Stimulated activated CD4-positive, alpha-beta T cell treated with anti-CD3 and anti-CD28 coated beads, Interleukin-2, amount 100 ng/mL, for 48 hours (primary cell): ENCODE measurements around the gene PDZD2.
"Not testable (repeated sequence)": the region's sequence is repeated elsewhere in the genome, so short reads cannot be mapped to it uniquely, and the experiment has no call there.

Experiments used
- DNase-seq, 2 donors: peaks; one replicate each; pipeline ENCODE4 v3.0.0-alpha.2; 2020

Gene PDZD2

GRCh38 chr5:31776294-31776693 is 137.4 kb downstream of the PDZD2 start:
- DNase-seq = not testable (repeated sequence)

GRCh38 chr5:31776976-31777651 is 138.2 kb downstream of the PDZD2 start:
- no peak for DNase-seq

- DNase-seq = no peak
Observed at GRCh38 chr5:31781772-31782171, 142.8 kb downstream of the PDZD2 start.

- no peak for DNase-seq
Observed at GRCh38 chr5:31783086-31783645, 144.2 kb downstream of the PDZD2 start.

- no peak for DNase-seq
Observed at GRCh38 chr5:31783731-31784130, 144.8 kb downstream of the PDZD2 start.

- DNase-seq = no peak
Observed at GRCh38 chr5:31786090-31786631, 147.2 kb downstream of the PDZD2 start.

GRCh38 chr5:31794009-31794408 is 155.1 kb downstream of the PDZD2 start:
- DNase-seq = no peak

- no peak for DNase-seq
Observed at GRCh38 chr5:31798168-31798567, 159.2 kb downstream of the PDZD2 start.

GRCh38 chr5:31800351-31800750 is 161.4 kb downstream of the PDZD2 start:
- DNase-seq = no peak

GRCh38 chr5:31805785-31806400 is 167.0 kb downstream of the PDZD2 start:
- no peak for DNase-seq

GRCh38 chr5:31806561-31806960 is 167.6 kb downstream of the PDZD2 start:
- no peak for DNase-seq

GRCh38 chr5:31807789-31808540 is 169.0 kb downstream of the PDZD2 start:
- DNase-seq = no peak

- DNase-seq = peak in 1 of 2 donors; percentile 8
Observed at GRCh38 chr5:31809050-31809870, 170.3 kb downstream of the PDZD2 start.

GRCh38 chr5:31811210-31811609 is 172.3 kb downstream of the PDZD2 start:
- DNase-seq = no peak

- no peak for DNase-seq
Observed at GRCh38 chr5:31815376-31815775, 176.4 kb downstream of the PDZD2 start.

- DNase-seq = no peak
Observed at GRCh38 chr5:31819926-31820516, 181.1 kb downstream of the PDZD2 start.

GRCh38 chr5:31823472-31823871 is 184.5 kb downstream of the PDZD2 start:
- no peak for DNase-seq

GRCh38 chr5:31824869-31825517 is 186.1 kb downstream of the PDZD2 start:
- DNase-seq = no peak

- DNase-seq = peak; percentile 21 to 29
Observed at GRCh38 chr5:31825518-31826068, 186.7 kb downstream of the PDZD2 start.

- no peak for DNase-seq
Observed at GRCh38 chr5:31827867-31828266, 188.9 kb downstream of the PDZD2 start.

GRCh38 chr5:31832966-31833365 is 194.0 kb downstream of the PDZD2 start:
- no peak for DNase-seq
